Measurements from ENCODE around the gene ALX1. TPM values are rescaled to one million over a fixed set of nuclear protein-coding genes. Genes with fewer than 3 reads are reported as not detected.
"Not testable (repeated sequence)": the region's sequence is repeated elsewhere in the genome, so short reads cannot be mapped to it uniquely, and the experiment has no call there.

The ALX1 gene
- polyA plus RNA-seq, 1 experiment = not detected

- TF ChIP-seq CTCF (IDR thresholded peaks at IDR 0.05; ENCODE audit: insufficient read depth, low read depth, low read length) = no peak
- no peak for DNase-seq (ENCODE audit: low read depth)
- POLR2A ChIA-PET = no interaction called here
Measured at GRCh38 chr12:85301051-85301450, 21.0 kb downstream of the ALX1 start.

DNA sequence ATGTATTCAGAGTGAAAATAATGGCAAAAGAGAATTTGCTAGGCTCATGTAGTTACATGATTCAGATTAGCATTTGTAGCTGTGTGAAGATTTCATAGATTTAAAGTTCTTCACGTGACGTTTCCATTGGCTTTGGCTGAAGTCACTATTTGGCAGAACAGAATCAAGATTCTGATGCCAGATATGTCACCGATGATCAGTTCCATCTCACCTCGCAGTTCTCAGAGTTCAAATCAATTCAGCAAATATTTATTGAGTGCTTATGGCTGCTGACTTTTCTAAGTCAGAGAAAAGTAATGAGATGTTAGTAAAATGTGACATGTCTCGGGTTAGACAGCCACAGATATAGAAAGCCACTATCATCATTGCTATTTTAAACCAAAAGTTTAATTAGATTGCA, 28.4 kb downstream of the ALX1 start:
- ChIA-PET POLR2A (no interaction called here), CTCF (interaction anchor here (0.6 kb wide), 2 partner anchors 51 to 101 kb away, joined by 3 read pairs; no protein-coding TSS in a partner anchor)
- no peak for DNase-seq (ENCODE audit: low read depth)
- no peak for TF ChIP-seq CTCF (IDR thresholded peaks at IDR 0.05; ENCODE audit: insufficient read depth, low read depth, low read length)
- no peaks in the 10 kb centered on the region for H3K36me3 ChIP-seq (ENCODE audit: control insufficient read depth, insufficient read depth, low read length)
- no peak overlapping the region for H3K4me3 ChIP-seq (ENCODE audit: low read depth, low read length)
- no peaks in the 10 kb centered on the region for H3K27me3 ChIP-seq (ENCODE audit: control insufficient read depth, insufficient read depth, low read length)

More at GRCh38 chr12:85301051-85301450, 21.0 kb downstream of the ALX1 start:
- CTCF ChIA-PET = no interaction called here
- Histone ChIP-seq H3K27me3 (ENCODE audit: control insufficient read depth, insufficient read depth, low read length) (no peaks in the 10 kb centered on the region), H3K36me3 (ENCODE audit: control insufficient read depth, insufficient read depth, low read length) (no peaks in the 10 kb centered on the region), H3K4me3 (ENCODE audit: low read depth, low read length) (no peak overlapping the region)

GRCh38 chr12:85309125-85309566, 29.1 kb downstream of the ALX1 start:
- no peak overlapping the region for H3K4me3 ChIP-seq (ENCODE audit: low read depth, low read length)
- TF ChIP-seq CTCF (IDR thresholded peaks at IDR 0.05; ENCODE audit: insufficient read depth, low read depth, low read length) = no peak
- ChIA-PET POLR2A (no interaction called here), CTCF (interaction anchor here (0.6 to 2.1 kb wide), 3 partner anchors 29 to 132 kb away, joined by 3 to 7 read pairs (median 3); no protein-coding TSS in a partner anchor)
- no peaks in the 10 kb centered on the region for H3K36me3 ChIP-seq (ENCODE audit: control insufficient read depth, insufficient read depth, low read length)
- DNase-seq (ENCODE audit: low read depth) = no peak
- H3K27me3 ChIP-seq (ENCODE audit: control insufficient read depth, insufficient read depth, low read length) = no peaks in the 10 kb centered on the region

GRCh38 chr12:85310025-85310424, 30.0 kb downstream of the ALX1 start:
- Histone ChIP-seq H3K4me3 (ENCODE audit: low read depth, low read length) (no peak overlapping the region), H3K36me3 (ENCODE audit: control insufficient read depth, insufficient read depth, low read length) (no peaks in the 10 kb centered on the region), H3K27me3 (ENCODE audit: control insufficient read depth, insufficient read depth, low read length) (no peaks in the 10 kb centered on the region)
- ChIA-PET POLR2A (no interaction called here), CTCF (interaction anchor here (0.6 to 2.1 kb wide), 6 partner anchors 13 to 131 kb away, joined by 3 to 10 read pairs (median 3); no protein-coding TSS in a partner anchor)
- DNase-seq (ENCODE audit: low read depth) = no peak
- no peak for TF ChIP-seq CTCF (IDR thresholded peaks at IDR 0.05; ENCODE audit: insufficient read depth, low read depth, low read length)

- POLR2A ChIA-PET = no interaction called here
- CTCF ChIA-PET = interaction anchor here (0.9 to 2.1 kb wide), 6 partner anchors 11 to 131 kb away, joined by 3 to 10 read pairs (median 4); no protein-coding TSS in a partner anchor
- TF ChIP-seq CTCF (IDR thresholded peaks at IDR 0.05; ENCODE audit: insufficient read depth, low read depth, low read length) = peak; percentile 32
- Histone ChIP-seq H3K4me3 (ENCODE audit: low read depth, low read length) (no peak overlapping the region), H3K36me3 (ENCODE audit: control insufficient read depth, insufficient read depth, low read length) (no peaks in the 10 kb centered on the region), H3K27me3 (ENCODE audit: control insufficient read depth, insufficient read depth, low read length) (no peaks in the 10 kb centered on the region)
- no peak for DNase-seq (ENCODE audit: low read depth)
Measured at GRCh38 chr12:85310456-85311076, 30.5 kb downstream of the ALX1 start.

- DNase-seq (ENCODE audit: low read depth); H3K4me3 ChIP-seq (ENCODE audit: low read depth, low read length); CTCF ChIA-PET; POLR2A ChIA-PET; H3K27me3 ChIP-seq (ENCODE audit: control insufficient read depth, insufficient read depth, low read length); H3K36me3 ChIP-seq (ENCODE audit: control insufficient read depth, insufficient read depth, low read length): not testable (repeated sequence)
Measured at GRCh38 chr12:85317866-85318636, 38.0 kb downstream of the ALX1 start.

Data from BJ (cell line).